ENCODE data around the gene SLC49A3. TPM values are rescaled to one million over a fixed set of nuclear protein-coding genes. Genes with fewer than 3 reads are reported as not detected.

The SLC49A3 gene
- total and polyA plus RNA-seq, 2 of the 8 experiments (the other 6 are each of a cell fraction or from before 2014, with no cell fraction given), result 5.0 to 8.8 TPM

GRCh38 chr4:726235-726787 lies 37.4 kb upstream of the SLC49A3 start (continued):
- TF ChIP-seq ATF2 (IDR thresholded peaks at IDR 0.05; ENCODE audit: low read length), result no peak
- TF ChIP-seq SP1 (IDR thresholded peaks at IDR 0.05; ENCODE audit: low read depth, low read length), result no peak
- no peak for TF ChIP-seq CBX8 (IDR thresholded peaks at IDR 0.05; ENCODE audit: borderline replicate concordance, low read depth, low read length)
- no peak for TF ChIP-seq BACH1 (IDR thresholded peaks at IDR 0.05; ENCODE audit: low read length)
- no peak for TF ChIP-seq RFX5 (IDR thresholded peaks at IDR 0.05; ENCODE audit: borderline replicate concordance, low read depth, low read length)
- no peak for TF ChIP-seq JUN (IDR thresholded peaks at IDR 0.05; ENCODE audit: low read depth, low read length)
- no peak for TF ChIP-seq TBP (IDR thresholded peaks at IDR 0.05; ENCODE audit: low read depth, low read length)
- TF ChIP-seq SIN3A (conservative IDR thresholded peaks at IDR 0.05 in 1 of 2, IDR thresholded peaks at IDR 0.05 in 1 of 2; ENCODE audit: low read depth in 1 of 2, low read length in 2 of 2), result no peak
- no peak for TF ChIP-seq RAD21 (IDR thresholded peaks at IDR 0.05 in 1 of 2, conservative IDR thresholded peaks at IDR 0.05 in 1 of 2; ENCODE audit: low read depth in 2 of 2, low read length in 2 of 2)

Data from H1 (cell line).